Activated CD4-positive, alpha-beta T cell treated with anti-CD3 and anti-CD28 coated beads for 36 hours (primary cell): ENCODE measurements around the gene OR5AL1. TPM values are rescaled to one million over a fixed set of nuclear protein-coding genes. Genes with fewer than 3 reads are reported as not detected.
"Not testable (repeated sequence)": the region's sequence is repeated elsewhere in the genome, so short reads cannot be mapped to it uniquely, and the experiment has no call there.

ENCODE experiments used
- ATAC-seq: fragments of 200-7000 bp; cut with Tn5 transposase; one replicate; pipeline ENCODE4 v1.10.0; 2021; ENCODE audit warnings: mild to moderate bottlenecking, moderate library complexity
- CTCF ChIA-PET: fragments of 350-600 bp; sonication (Branson Sonifier 250); formaldehyde crosslinking; loops from one replicate; lab custom pipeline; 2021; ENCODE audit warnings: antibody characterized with exemption; lab: Charles Lee
- POLR2A ChIA-PET: fragments of 350-600 bp; sonication (Branson Sonifier 250); formaldehyde crosslinking; loops from one replicate; lab custom pipeline; 2021; ENCODE audit warnings: antibody characterized with exemption, inconsistent platforms; lab: Charles Lee
- DNase-seq: peaks from one replicate; pipeline ENCODE4 v3.0.0-alpha.2; 2020
- H3K27ac Mint-ChIP-seq: one replicate; pipeline ENCODE4 v1.8.0; 2021; ENCODE audit warnings: mixed read lengths
- H3K27me3 Mint-ChIP-seq: one replicate; pipeline ENCODE4 v1.8.0; 2021; ENCODE audit warnings: mixed read lengths
- H3K36me3 Mint-ChIP-seq: one replicate; pipeline ENCODE4 v1.8.0; 2021; ENCODE audit warnings: low read depth, mixed read lengths
- H3K4me1 Mint-ChIP-seq: one replicate; pipeline ENCODE4 v1.8.0; 2021; ENCODE audit warnings: mixed read lengths
- H3K4me3 Mint-ChIP-seq: one replicate; pipeline ENCODE4 v1.8.0; 2021; ENCODE audit warnings: mild to moderate bottlenecking, moderate library complexity, mixed read lengths
- H3K9me3 Mint-ChIP-seq: one replicate; pipeline ENCODE4 v1.8.0; 2021; ENCODE audit warnings: low read depth, mixed read lengths
- intact Hi-C, 2 experiments: fragments of 100-400 bp; cut with DNase I in 1 of 2; cut with micrococcal nuclease in 1 of 2; formaldehyde crosslinking; loops; one replicate each; pipeline versions ENCODE4 v1.14.2 to v1.15.1; 2022 to 2024; cut with DNase I, micrococcal nuclease
- total RNA-seq, 2 experiments: library from RNA; stranded (reverse); gene quantifications; one replicate each; pipeline ENCODE4 v1.2.3, GENCODE V29; 2021

OR5AL1 gene
- not detected for total RNA-seq

DNA sequence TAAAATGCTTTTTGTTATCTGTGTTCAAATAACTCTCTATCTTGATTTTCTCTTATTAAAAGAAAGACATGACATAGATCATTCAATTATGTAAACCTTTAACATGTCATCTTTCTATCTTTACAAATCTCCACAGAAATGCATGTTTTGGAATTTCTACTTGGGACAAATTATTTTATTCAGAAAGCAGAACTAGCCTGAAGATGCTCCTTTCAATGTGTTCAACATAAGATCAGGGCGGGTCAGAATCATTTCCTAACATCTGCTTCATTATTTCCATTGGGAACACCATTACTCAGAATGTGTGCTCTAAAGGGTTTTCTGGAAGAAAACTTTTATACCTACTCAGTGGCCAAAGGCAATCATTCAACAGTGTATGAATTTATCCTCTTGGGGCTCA, at the start of gene OR5AL1:
Gene OR5AL1, plus strand, starts transcription at position 301 of the 400 bp plus-strand sequence.
- Mint-ChIP-seq H3K36me3 (no peaks in the 10 kb centered on the region), H3K27me3 (no peaks in the 10 kb centered on the region)

DNA sequence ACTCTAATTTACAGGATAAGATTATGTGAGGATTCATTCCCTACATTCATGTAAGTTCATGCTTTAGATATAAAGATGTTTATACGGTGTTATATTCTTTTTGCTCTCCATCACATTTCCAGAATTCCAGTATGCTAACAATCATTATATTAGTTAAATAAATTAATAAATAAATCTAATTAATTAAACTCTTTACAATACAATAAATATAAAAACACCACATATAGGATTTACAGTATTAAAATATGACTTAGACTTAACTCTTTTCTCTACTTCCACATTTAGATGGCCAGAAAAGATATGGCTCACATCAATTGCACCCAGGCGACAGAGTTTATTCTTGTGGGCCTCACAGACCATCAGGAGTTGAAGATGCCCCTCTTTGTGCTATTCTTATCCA, 37.2 kb upstream of the OR5AL1 start, which contains the start of gene OR8U1:
Gene OR8U1, plus strand, starts transcription at position 301 of the 400 bp plus-strand sequence. Its CDS starts 0 bp downstream, at position 301.
- Mint-ChIP-seq H3K4me1 (no peaks in the 10 kb centered on the region), H3K27ac (no peak within 1 kb of the TSS), H3K9me3 (peaks cover 12% of the 10 kb centered on the region), H3K36me3 (no peaks in the 10 kb centered on the region), H3K4me3 (no peak within 1 kb of the TSS), H3K27me3 (no peaks in the 10 kb centered on the region)
- intact Hi-C loops = no loop called here
- no peak for DNase-seq
- ChIA-PET POLR2A (no interaction called here), CTCF (no interaction called here)
- no peak for ATAC-seq

More for the DNA sequence above, at the start of gene OR5AL1:
- DNase-seq (no peak), ATAC-seq (no peak)
- CTCF ChIA-PET = no interaction called here
- H3K27ac Mint-ChIP-seq = no peak within 1 kb of the TSS
- H3K9me3 Mint-ChIP-seq = peaks cover 9% of the 10 kb centered on the region
- POLR2A ChIA-PET = no interaction called here
- H3K4me1 Mint-ChIP-seq = no peaks in the 10 kb centered on the region
- H3K4me3 Mint-ChIP-seq = no peak within 1 kb of the TSS
- intact Hi-C loops = no loop called here

DNA sequence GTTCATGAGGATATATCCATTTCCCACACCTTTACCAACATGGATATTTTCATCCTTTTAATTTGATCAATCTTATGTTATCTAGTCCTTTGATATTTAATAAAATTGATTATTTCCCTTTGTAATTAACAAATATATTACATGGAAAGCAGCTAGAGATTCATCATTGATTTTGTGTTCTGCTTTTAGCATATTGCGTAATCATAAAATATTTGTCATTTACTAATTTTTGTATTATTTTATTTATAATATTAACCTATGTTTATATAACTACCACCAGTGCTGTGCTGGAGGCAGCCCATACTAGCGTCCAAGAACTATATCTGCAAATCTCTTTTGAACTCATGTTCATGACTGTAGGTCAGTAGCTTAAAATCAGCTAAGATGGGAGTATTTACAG, 32.4 kb upstream of the OR5AL1 start:
- CTCF ChIA-PET = no interaction called here
- no peak for DNase-seq
- Mint-ChIP-seq H3K9me3 (peaks cover 7% of the 10 kb centered on the region), H3K4me1 (no peaks in the 10 kb centered on the region), H3K27ac (no peak overlapping the region), H3K27me3 (no peaks in the 10 kb centered on the region), H3K4me3 (no peak overlapping the region), H3K36me3 (no peaks in the 10 kb centered on the region)
- POLR2A ChIA-PET = no interaction called here
- intact Hi-C loops = no loop called here
- ATAC-seq = no peak

DNA sequence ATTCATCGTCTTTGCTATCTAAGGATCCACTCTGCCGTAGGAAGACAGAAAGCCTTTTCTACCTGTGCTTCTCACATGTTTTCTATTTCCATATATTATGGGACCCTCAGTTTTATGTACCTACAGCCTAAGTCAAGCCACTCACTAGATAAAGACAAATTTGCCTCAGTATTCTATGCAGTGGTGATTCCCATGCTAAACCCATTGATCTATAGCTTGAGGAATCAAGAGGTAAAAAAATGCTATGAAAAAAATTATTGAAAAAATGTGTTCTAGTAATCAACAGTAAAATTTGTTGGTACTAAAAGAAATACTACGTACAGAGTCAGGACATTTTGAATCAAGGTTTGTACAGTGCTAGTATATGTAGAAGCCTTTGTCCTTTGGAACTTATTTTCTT, 18.1 kb upstream of the OR5AL1 start:
- POLR2A ChIA-PET = no interaction called here

DNA sequence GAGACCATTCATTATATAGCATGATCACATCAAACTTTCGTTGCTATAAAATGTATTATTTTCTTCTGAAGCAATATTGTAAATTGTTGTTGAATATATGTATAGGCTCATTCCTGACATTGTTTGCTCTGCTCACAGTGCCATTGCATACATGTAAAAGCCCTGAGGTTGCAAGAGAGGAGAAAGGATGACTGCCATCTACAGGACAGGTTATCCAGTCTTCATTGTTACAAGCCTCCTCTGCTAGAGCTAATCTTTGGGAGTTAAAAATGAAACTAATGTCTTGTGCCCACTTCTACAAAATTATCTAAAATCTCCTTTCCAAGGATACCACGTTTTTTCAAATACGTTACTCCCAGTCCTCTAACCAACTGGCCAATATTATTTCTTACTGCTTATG, 16.4 kb upstream of the OR5AL1 start:
- H3K27me3 Mint-ChIP-seq = no peaks in the 10 kb centered on the region
- intact Hi-C loops = no loop called here

More for the DNA sequence above, 18.1 kb upstream of the OR5AL1 start:
- CTCF ChIA-PET = no interaction called here
- H3K4me1 Mint-ChIP-seq = no peaks in the 10 kb centered on the region
- H3K9me3 Mint-ChIP-seq = peaks cover 9% of the 10 kb centered on the region
- H3K27me3 Mint-ChIP-seq = no peaks in the 10 kb centered on the region
- H3K36me3 Mint-ChIP-seq = no peaks in the 10 kb centered on the region
- no peak for ATAC-seq
- no peak overlapping the region for H3K4me3 Mint-ChIP-seq
- no peak for DNase-seq
- no peak overlapping the region for H3K27ac Mint-ChIP-seq
- intact Hi-C loops = no loop called here

DNA sequence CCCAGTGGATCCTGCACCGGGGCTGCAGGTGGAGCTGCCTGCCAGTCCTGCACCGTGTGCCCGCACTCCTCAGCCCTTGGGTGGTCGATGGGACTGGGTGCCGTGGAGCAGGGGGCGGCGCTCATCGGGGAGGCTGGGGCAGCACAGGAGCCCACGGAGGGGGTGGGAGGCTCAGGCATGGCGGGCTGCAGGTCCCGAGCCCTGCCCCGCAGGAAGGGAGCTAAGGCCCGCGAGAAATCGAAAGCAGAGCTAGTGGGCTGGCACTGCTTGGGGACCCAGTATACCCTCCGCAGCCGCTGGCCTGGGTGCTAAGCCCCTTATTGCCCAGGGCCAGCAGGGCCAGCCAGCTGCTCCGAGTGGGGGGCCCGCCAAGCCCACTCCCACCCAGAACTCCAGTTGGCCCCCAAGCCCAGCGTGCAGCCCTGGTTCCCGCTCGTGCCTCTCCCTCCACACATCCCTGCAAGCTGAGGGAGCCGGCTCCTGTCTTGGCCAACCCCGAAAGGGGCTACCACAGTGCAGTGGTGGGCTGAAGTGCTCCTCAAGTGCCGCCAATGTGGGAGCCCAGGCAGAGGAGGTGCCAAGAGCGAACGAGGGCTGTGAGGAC, 10.5 kb upstream of the OR5AL1 start:
- H3K4me1 Mint-ChIP-seq, H3K27me3 Mint-ChIP-seq, H3K4me3 Mint-ChIP-seq, POLR2A ChIA-PET, DNase-seq, H3K27ac Mint-ChIP-seq, intact Hi-C loops, ATAC-seq, H3K36me3 Mint-ChIP-seq, CTCF ChIA-PET: not testable (repeated sequence)
- H3K9me3 Mint-ChIP-seq = peaks cover 14% of the 10 kb centered on the region

More for the DNA sequence above, 16.4 kb upstream of the OR5AL1 start:
- CTCF ChIA-PET = no interaction called here
- Mint-ChIP-seq H3K4me3 (no peak overlapping the region), H3K9me3 (peaks cover 9% of the 10 kb centered on the region), H3K27ac (no peak overlapping the region), H3K36me3 (no peaks in the 10 kb centered on the region), H3K4me1 (no peaks in the 10 kb centered on the region)
- ATAC-seq (no peak), DNase-seq (no peak)
- POLR2A ChIA-PET = no interaction called here

DNA sequence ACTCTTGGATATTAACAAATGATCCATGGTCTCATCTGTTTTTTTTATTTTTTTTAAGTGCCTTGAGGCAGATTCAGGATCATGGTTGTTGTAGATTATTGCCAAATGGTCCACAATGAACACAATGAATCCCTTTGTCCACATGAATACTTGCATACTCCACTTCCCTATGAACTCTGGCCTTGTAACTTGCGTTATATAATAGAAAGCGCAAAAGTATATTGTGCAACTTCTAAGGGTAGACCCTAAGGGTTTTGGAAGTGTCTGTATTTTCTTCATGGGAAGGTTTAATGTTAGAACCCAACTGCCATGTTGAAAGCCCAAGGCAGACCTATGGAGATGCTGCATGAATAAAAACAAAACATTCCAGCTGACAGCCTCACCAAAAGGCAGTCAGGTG, 8.1 kb upstream of the OR5AL1 start:
- Mint-ChIP-seq H3K36me3 (no peaks in the 10 kb centered on the region), H3K9me3 (peaks cover 24% of the 10 kb centered on the region), H3K4me1 (no peaks in the 10 kb centered on the region), H3K4me3 (no peak overlapping the region), H3K27me3 (no peaks in the 10 kb centered on the region), H3K27ac (no peak overlapping the region)
- intact Hi-C loops = no loop called here
- ATAC-seq (no peak), DNase-seq (no peak)
- ChIA-PET POLR2A (no interaction called here), CTCF (no interaction called here)

DNA sequence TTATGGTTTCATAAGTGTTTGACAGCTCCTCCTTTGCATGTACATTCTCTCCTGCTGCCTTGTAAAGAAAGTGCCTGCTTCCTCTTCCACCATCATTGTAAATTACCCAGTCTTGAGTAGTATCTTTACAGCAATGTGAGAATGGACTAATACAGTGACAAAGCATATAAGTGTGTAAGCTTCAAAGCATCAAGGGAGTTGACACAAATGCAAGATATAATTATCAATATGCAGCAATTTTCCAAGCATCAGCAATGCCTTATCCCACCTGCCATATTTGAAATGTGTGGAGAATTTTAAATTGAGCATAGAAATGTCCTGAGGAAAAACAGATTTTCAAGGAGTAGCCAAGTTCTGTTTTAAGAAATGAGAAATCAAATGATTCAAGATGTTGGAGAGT, 1.7 kb upstream of the OR5AL1 start:
- no peaks in the 10 kb centered on the region for H3K4me1 Mint-ChIP-seq
- ATAC-seq (no peak), DNase-seq (no peak)
- H3K27ac Mint-ChIP-seq = no peak overlapping the region
- no peak overlapping the region for H3K4me3 Mint-ChIP-seq
- ChIA-PET CTCF (no interaction called here), POLR2A (no interaction called here)
- intact Hi-C loops = no loop called here
- no peaks in the 10 kb centered on the region for H3K27me3 Mint-ChIP-seq
- no peaks in the 10 kb centered on the region for H3K36me3 Mint-ChIP-seq
- peaks cover 18% of the 10 kb centered on the region for H3K9me3 Mint-ChIP-seq

DNA sequence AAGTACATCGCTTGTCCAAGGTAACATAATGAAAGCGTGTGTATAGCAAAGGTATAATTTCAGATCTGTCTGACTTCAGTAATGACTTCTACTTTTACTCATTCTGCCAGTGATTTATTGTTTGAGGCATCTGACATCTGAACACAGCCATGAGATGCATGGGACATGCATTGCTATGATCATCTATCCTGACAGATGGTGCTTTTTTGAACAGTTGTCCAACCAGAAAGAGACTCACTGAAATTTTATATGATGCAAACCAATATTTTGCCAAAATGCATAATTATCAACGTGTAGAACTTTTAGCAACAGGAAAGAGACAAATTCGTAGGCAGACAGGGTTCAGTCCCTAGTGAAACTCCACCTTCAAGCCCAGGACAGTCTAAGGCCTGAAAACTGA, 41.0 kb downstream of the OR5AL1 start:
- ATAC-seq (no peak), DNase-seq (no peak)
- intact Hi-C loops = no loop called here
- H3K36me3 Mint-ChIP-seq = no peaks in the 10 kb centered on the region
- H3K9me3 Mint-ChIP-seq = peaks cover 13% of the 10 kb centered on the region
- H3K27me3 Mint-ChIP-seq = no peaks in the 10 kb centered on the region
- H3K27ac Mint-ChIP-seq = no peak overlapping the region
- ChIA-PET CTCF (no interaction called here), POLR2A (no interaction called here)
- no peaks in the 10 kb centered on the region for H3K4me1 Mint-ChIP-seq
- no peak overlapping the region for H3K4me3 Mint-ChIP-seq

DNA sequence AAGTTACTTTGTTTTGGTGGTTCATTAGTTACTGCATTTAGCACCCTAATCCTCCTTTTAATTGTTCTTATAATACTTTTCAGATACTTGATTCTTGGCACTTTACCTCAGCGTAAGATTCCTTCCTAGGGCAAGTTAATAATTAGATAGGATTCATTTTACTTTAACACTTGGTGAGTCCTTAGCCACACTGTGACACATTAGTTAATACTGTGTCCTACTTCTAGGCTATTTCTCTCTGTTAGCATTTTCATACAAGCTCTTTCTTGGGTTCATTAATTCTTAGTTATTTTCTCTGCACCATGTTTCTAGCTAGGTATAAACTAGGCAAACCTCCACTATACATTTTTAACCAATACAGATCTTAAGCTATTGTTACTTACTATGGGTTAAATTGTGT, 44.6 kb downstream of the OR5AL1 start:
- ATAC-seq = no peak
- no peaks in the 10 kb centered on the region for H3K27me3 Mint-ChIP-seq
- H3K27ac Mint-ChIP-seq = no peak overlapping the region
- ChIA-PET POLR2A (no interaction called here), CTCF (no interaction called here)
- DNase-seq = no peak
- intact Hi-C loops = no loop called here
- no peaks in the 10 kb centered on the region for H3K36me3 Mint-ChIP-seq
- peaks cover 2% of the 10 kb centered on the region for H3K9me3 Mint-ChIP-seq
- H3K4me3 Mint-ChIP-seq = no peak overlapping the region
- no peaks in the 10 kb centered on the region for H3K4me1 Mint-ChIP-seq
